ENCODE data around the gene CTNNBL1. TPM values are rescaled to one million over a fixed set of nuclear protein-coding genes. Genes with fewer than 3 reads are reported as not detected.

CTNNBL1 gene
- total RNA-seq, 1 experiment from 2014 or later, result 49.9 TPM

DNA sequence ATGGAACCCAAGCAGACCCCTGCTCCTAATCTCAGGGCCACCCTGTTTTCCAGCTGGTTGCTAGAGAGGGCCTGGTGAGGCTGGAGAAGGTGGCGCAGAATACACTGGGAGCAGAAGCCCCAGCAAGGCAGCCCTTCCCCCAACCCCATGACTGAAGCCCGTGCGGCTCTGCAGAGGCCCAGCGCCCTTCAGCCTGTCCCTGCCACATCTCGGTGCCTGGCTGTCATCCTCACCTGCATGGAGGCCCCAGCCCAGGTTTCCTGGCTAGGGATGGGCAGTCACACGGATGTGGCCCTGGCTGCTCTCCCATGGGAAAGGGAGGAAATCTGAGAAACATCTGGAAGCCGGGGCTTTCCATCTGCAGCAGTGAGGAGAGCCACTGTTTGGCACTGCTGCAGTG is 183.0 kb downstream of the CTNNBL1 start:
- TF ChIP-seq EZH2 (IDR thresholded peaks at IDR 0.05; ENCODE audit: low read length, unreplicated experiment) (no peak), EZH2phosphoT487 (IDR thresholded peaks at IDR 0.05; ENCODE audit: borderline replicate concordance, low read length) (no peak)
- TF ChIP-seq, protein P1, sequence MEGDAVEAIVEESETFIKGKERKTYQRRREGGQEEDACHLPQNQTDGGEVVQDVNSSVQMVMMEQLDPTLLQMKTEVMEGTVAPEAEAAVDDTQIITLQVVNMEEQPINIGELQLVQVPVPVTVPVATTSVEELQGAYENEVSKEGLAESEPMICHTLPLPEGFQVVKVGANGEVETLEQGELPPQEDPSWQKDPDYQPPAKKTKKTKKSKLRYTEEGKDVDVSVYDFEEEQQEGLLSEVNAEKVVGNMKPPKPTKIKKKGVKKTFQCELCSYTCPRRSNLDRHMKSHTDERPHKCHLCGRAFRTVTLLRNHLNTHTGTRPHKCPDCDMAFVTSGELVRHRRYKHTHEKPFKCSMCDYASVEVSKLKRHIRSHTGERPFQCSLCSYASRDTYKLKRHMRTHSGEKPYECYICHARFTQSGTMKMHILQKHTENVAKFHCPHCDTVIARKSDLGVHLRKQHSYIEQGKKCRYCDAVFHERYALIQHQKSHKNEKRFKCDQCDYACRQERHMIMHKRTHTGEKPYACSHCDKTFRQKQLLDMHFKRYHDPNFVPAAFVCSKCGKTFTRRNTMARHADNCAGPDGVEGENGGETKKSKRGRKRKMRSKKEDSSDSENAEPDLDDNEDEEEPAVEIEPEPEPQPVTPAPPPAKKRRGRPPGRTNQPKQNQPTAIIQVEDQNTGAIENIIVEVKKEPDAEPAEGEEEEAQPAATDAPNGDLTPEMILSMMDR (conservative IDR thresholded peaks at IDR 0.05; ENCODE audit: low read depth, low read length), result no peak
- H3F3A ChIP-seq (ENCODE audit: low read length, unreplicated experiment), result no peaks in the 10 kb centered on the region
- H3K79me2 ChIP-seq (ENCODE audit: low read length), result no peaks in the 10 kb centered on the region
- peaks cover 7% of the 10 kb centered on the region; the same call in 1 of the 2 replicates for H3K4me1 ChIP-seq (ENCODE audit: insufficient read depth, low read length)
- H4K20me1 ChIP-seq (ENCODE audit: low read length), result no peaks in the 10 kb centered on the region
- H3K27me3 ChIP-seq (ENCODE audit: low read length), result no peaks in the 10 kb centered on the region
- intact Hi-C loops (cut with micrococcal nuclease), result no loop called here
- no peak overlapping the region for H3K4me2 ChIP-seq (ENCODE audit: low read length)
- no peak overlapping the region for H2AFZ ChIP-seq (ENCODE audit: low read length)
- no peaks in the 10 kb centered on the region for H3K9me3 ChIP-seq (ENCODE audit: low read length)
- CTCF ChIA-PET, result no interaction called here
- no peak overlapping the region for H3K4me3 ChIP-seq (ENCODE audit: low read length)
- no peak overlapping the region for H3K9ac ChIP-seq (ENCODE audit: low read length)
- no peak for DNase-seq
- H3K27ac ChIP-seq (ENCODE audit: low read length), result no peak overlapping the region
- no peaks in the 10 kb centered on the region for H3K9me2 ChIP-seq (replicated peaks; ENCODE audit: low read length)
- peaks cover 3% of the 10 kb centered on the region; the same call in 1 of the 2 replicates for H3K36me3 ChIP-seq (ENCODE audit: low read depth, low read length)
- POLR2A ChIA-PET (ENCODE audit: unreplicated experiment), result no interaction called here
- ATAC-seq, result no peak
- no TSS peak for BruUV-seq (replicated peaks)

DNA sequence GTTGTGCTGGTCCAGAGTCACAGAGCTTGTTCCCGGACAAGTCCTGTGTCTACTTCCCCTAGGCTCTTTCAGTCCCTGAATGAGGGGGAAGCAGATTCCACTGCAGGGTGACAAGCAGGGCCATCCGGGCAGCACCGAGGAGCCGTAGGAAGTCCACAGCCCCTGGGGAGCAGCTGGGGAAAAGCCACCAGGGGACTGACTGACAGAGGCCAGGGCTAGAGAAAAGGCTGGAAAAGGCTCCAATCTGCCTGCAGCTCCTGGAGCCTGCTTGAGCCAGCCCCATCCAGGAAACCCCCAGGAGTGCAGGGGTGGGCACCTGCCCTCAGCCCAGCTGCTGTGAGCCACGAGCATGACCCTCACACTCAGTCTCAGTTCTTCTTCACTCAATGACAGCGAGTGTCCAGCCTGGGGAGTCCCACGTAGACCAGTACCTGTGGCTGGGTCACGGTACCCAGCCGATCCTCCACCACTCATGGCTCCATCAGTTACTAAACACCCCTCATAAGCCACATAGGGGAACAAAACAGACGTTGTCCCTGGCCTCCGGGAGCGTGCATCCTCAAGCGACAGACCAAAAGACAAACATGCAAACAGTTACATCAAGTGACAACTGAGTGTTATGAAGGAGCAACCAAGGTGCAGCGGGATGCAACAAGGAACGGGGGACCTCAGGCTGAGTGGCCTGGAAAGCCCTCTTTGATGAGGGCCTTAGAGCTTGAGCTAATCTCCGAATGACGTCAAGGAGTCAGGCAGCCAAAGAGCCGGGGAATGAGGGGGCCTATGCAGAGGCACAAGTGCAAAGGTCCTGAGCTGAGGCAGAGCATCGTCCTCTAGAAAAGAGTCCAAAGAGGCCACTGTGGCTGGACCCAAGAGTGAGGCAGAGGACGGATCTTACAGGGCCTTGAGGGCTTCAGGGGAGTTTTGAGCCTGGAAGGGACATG is 184.3 kb downstream of the CTNNBL1 start:
- no peak overlapping the region for H2AFZ ChIP-seq (ENCODE audit: low read length)
- no peak for ATAC-seq
- TF ChIP-seq, protein P1 (conservative IDR thresholded peaks at IDR 0.05; ENCODE audit: low read depth, low read length), result no peak
- no peak for TF ChIP-seq EZH2 (IDR thresholded peaks at IDR 0.05; ENCODE audit: low read length, unreplicated experiment)
- TF ChIP-seq EZH2phosphoT487 (IDR thresholded peaks at IDR 0.05; ENCODE audit: borderline replicate concordance, low read length), result no peak
- no peaks in the 10 kb centered on the region for H3K9me3 ChIP-seq (ENCODE audit: low read length)
- no peaks in the 10 kb centered on the region for H3K79me2 ChIP-seq (ENCODE audit: low read length)
- H3K27ac ChIP-seq (ENCODE audit: low read length), result no peak overlapping the region
- H3K4me3 ChIP-seq (ENCODE audit: low read length), result no peak overlapping the region
- POLR2A ChIA-PET (ENCODE audit: unreplicated experiment), result interaction anchor here (0.5 to 0.6 kb wide), 2 partner anchors 33 to 568 kb away, joined by 4 to 5 read pairs; no protein-coding TSS in a partner anchor
- H3K36me3 ChIP-seq (ENCODE audit: low read depth, low read length), result peaks cover 3% of the 10 kb centered on the region; the same call in 1 of the 2 replicates
- intact Hi-C loops (cut with micrococcal nuclease), result no loop called here
- peaks cover 7% of the 10 kb centered on the region; the same call in 1 of the 2 replicates for H3K4me1 ChIP-seq (ENCODE audit: insufficient read depth, low read length)
- CTCF ChIA-PET, result interaction anchor here (0.6 kb wide), 3 partner anchors 191 to 510 kb away, joined by 3 to 5 read pairs (median 5); no protein-coding TSS in a partner anchor
- H4K20me1 ChIP-seq (ENCODE audit: low read length), result no peaks in the 10 kb centered on the region
- no peaks in the 10 kb centered on the region for H3K27me3 ChIP-seq (ENCODE audit: low read length)
- no peak for DNase-seq
- no peaks in the 10 kb centered on the region for H3F3A ChIP-seq (ENCODE audit: low read length, unreplicated experiment)
- H3K4me2 ChIP-seq (ENCODE audit: low read length), result no peak overlapping the region
- H3K9me2 ChIP-seq (replicated peaks; ENCODE audit: low read length), result no peaks in the 10 kb centered on the region
- BruUV-seq (replicated peaks), result no TSS peak
- H3K9ac ChIP-seq (ENCODE audit: low read length), result no peak overlapping the region
